Neural progenitor cell (in vitro differentiated cells): ENCODE data around the gene TMEM108. TPM values are rescaled to one million over a fixed set of nuclear protein-coding genes. Genes with fewer than 3 reads are reported as not detected.

Source experiments
- DNase-seq: peaks from one replicate; pipeline ENCODE4 v3.0.0-alpha.2; 2016; ENCODE audit warnings: low spot score
- H2AFZ ChIP-seq: fragments of 200-600 bp; sonication (generic); replicated peaks from 2 replicates; pipeline ENCODE4 v1.6.1; 2016; ENCODE audit warnings: antibody characterized with exemption
- H3F3A ChIP-seq: fragments of 200-600 bp; sonication (generic); 2 replicates; pipeline ENCODE4 v1.6.1; 2016; ENCODE audit warnings: antibody characterized with exemption, low read depth
- H3K27ac ChIP-seq: fragments of 200-600 bp; sonication (generic); 2 replicates; pipeline ENCODE4 v1.5.1; 2016; ENCODE audit warnings: mild to moderate bottlenecking
- H3K27me3 ChIP-seq: fragments of 200-600 bp; sonication (generic); 2 replicates; pipeline ENCODE4 v1.6.1; 2016; ENCODE audit warnings: mild to moderate bottlenecking, moderate library complexity
- H3K36me3 ChIP-seq: fragments of 200-600 bp; sonication (generic); 2 replicates; pipeline ENCODE4 v1.5.1; 2016
- H3K4me1 ChIP-seq: fragments of 200-600 bp; sonication (generic); 2 replicates; pipeline ENCODE4 v1.6.1; 2016; ENCODE audit warnings: mixed run types
- H3K4me2 ChIP-seq: fragments of 200-600 bp; sonication (generic); 2 replicates; pipeline ENCODE4 v1.6.1; 2016
- H3K4me3 ChIP-seq: fragments of 200-600 bp; sonication (generic); 2 replicates; pipeline ENCODE4 v1.5.1; 2016
- H3K79me2 ChIP-seq: fragments of 200-600 bp; sonication (generic); 2 replicates; pipeline ENCODE4 v1.6.1; 2016; ENCODE audit warnings: low read depth
- H3K9ac ChIP-seq: fragments of 200-600 bp; sonication (generic); 2 replicates; pipeline ENCODE4 v1.6.1; 2016
- H3K9me3 ChIP-seq: fragments of 200-600 bp; sonication (generic); 2 replicates; pipeline ENCODE4 v1.5.1; 2016; ENCODE audit warnings: low read depth
- H4K20me1 ChIP-seq: fragments of 200-600 bp; sonication (generic); 2 replicates; pipeline ENCODE4 v1.6.1; 2016; ENCODE audit warnings: low read depth
- H3K27ac Mint-ChIP-seq: 3 replicates; pipeline ENCODE4 v1.8.0; 2021; ENCODE audit warnings: mixed read lengths
- H3K27me3 Mint-ChIP-seq: 2 replicates; pipeline ENCODE4 v1.8.0; 2022; ENCODE audit warnings: low read depth, mild to moderate bottlenecking, inconsistent platforms, moderate library complexity, mixed read lengths; ENCODE audit not compliant: insufficient read depth
- H3K36me3 Mint-ChIP-seq: 3 replicates; pipeline ENCODE4 v1.8.0; 2021; ENCODE audit warnings: mixed read lengths
- H3K4me1 Mint-ChIP-seq: 3 replicates; pipeline ENCODE4 v1.8.0; 2021; ENCODE audit warnings: mixed read lengths
- H3K4me3 Mint-ChIP-seq: 3 replicates; pipeline ENCODE4 v1.8.0; 2021; ENCODE audit warnings: mild to moderate bottlenecking, moderate library complexity, mixed read lengths
- H3K9me3 Mint-ChIP-seq: 3 replicates; pipeline ENCODE4 v1.8.0; 2020; ENCODE audit warnings: mixed read lengths
- CTCF ChIP-seq: fragments of 200-600 bp; sonication (generic); IDR thresholded peaks from 2 replicates; pipeline ENCODE4 v1.5.1; 2017; ENCODE audit warnings: antibody characterized with exemption, mild to moderate bottlenecking
- EZH2 ChIP-seq: fragments of 200-600 bp; sonication (generic); IDR thresholded peaks from 2 replicates; pipeline ENCODE4 v1.6.1; 2017; ENCODE audit warnings: antibody characterized with exemption, mild to moderate bottlenecking, moderate library complexity
- EZH2phosphoT487 ChIP-seq: fragments of 200-600 bp; sonication (generic); IDR thresholded peaks from 2 replicates; pipeline ENCODE4 v1.6.1; 2017; ENCODE audit warnings: antibody characterized with exemption
- total RNA-seq: library from RNA; depleted of rRNA; stranded (reverse); fragments of >200 nt; gene quantifications from 2 replicates; pipeline ENCODE4 v1.2.3, GENCODE V29; 2015; ENCODE audit warnings: low replicate concordance

Gene TMEM108
- total RNA-seq, 1 donor from 2014 or later, result 4.8 TPM

- Histone ChIP-seq H3K4me3 (no peak overlapping the region), H3K79me2 (no peaks in the 10 kb centered on the region), H3F3A (no peaks in the 10 kb centered on the region), H3K4me2 (no peak overlapping the region), H3K9ac (no peak overlapping the region), H3K4me1 (peaks cover 14% of the 10 kb centered on the region), H4K20me1 (no peaks in the 10 kb centered on the region), H3K27ac (no peak overlapping the region), H3K36me3 (no peaks in the 10 kb centered on the region), H3K9me3 (no peaks in the 10 kb centered on the region), H2AFZ (no peak overlapping the region), H3K27me3 (no peaks in the 10 kb centered on the region)
- no peak for DNase-seq
- peaks cover 2% of the 10 kb centered on the region for H3K27me3 Mint-ChIP-seq
- TF ChIP-seq CTCF (no peak), EZH2phosphoT487 (no peak), EZH2 (no peak)
- H3K27ac Mint-ChIP-seq, result no peak overlapping the region
- H3K4me1 Mint-ChIP-seq, result peaks cover 2% of the 10 kb centered on the region
- no peak overlapping the region for H3K4me3 Mint-ChIP-seq
- H3K36me3 Mint-ChIP-seq, result no peaks in the 10 kb centered on the region
- H3K9me3 Mint-ChIP-seq, result no peaks in the 10 kb centered on the region
These were observed 124.6 kb downstream of the TMEM108 start for GRCh38 chr3:133162670-133163305.

GRCh38 chr3:133167340-133168024, 129.3 kb downstream of the TMEM108 start:
- H3K9me3 ChIP-seq, result no peaks in the 10 kb centered on the region
- H3F3A ChIP-seq, result no peaks in the 10 kb centered on the region
- H3K9ac ChIP-seq, result no peak overlapping the region
- no peaks in the 10 kb centered on the region for H3K79me2 ChIP-seq
- no peak for DNase-seq
- peaks cover 5% of the 10 kb centered on the region for H3K27me3 Mint-ChIP-seq
- no peak overlapping the region for H3K4me3 ChIP-seq
- no peaks in the 10 kb centered on the region for H3K36me3 ChIP-seq
- peaks cover 31% of the 10 kb centered on the region for H3K4me1 ChIP-seq
- peaks cover 2% of the 10 kb centered on the region for H3K4me1 Mint-ChIP-seq
- H3K27me3 ChIP-seq, result no peaks in the 10 kb centered on the region
- no peaks in the 10 kb centered on the region for H3K36me3 Mint-ChIP-seq
- H2AFZ ChIP-seq, result no peak overlapping the region
- no peak overlapping the region for H3K4me3 Mint-ChIP-seq
- no peak overlapping the region for H3K27ac ChIP-seq
- peaks cover 3% of the 10 kb centered on the region for H3K9me3 Mint-ChIP-seq
- no peak overlapping the region for H3K27ac Mint-ChIP-seq
- no peaks in the 10 kb centered on the region for H4K20me1 ChIP-seq
- H3K4me2 ChIP-seq, result no peak overlapping the region
- TF ChIP-seq CTCF, result no peak
- no peak for TF ChIP-seq EZH2
- TF ChIP-seq EZH2phosphoT487, result no peak

GRCh38 chr3:133168025-133168401, 129.8 kb downstream of the TMEM108 start:
- Mint-ChIP-seq H3K4me3 (no peak overlapping the region), H3K9me3 (peaks cover 3% of the 10 kb centered on the region), H3K27me3 (peaks cover 5% of the 10 kb centered on the region), H3K4me1 (no peaks in the 10 kb centered on the region), H3K27ac (no peak overlapping the region), H3K36me3 (no peaks in the 10 kb centered on the region)
- no peak overlapping the region for H3K27ac ChIP-seq
- no peak overlapping the region for H3K9ac ChIP-seq
- DNase-seq, result no peak
- H3K36me3 ChIP-seq, result no peaks in the 10 kb centered on the region
- no peak overlapping the region for H3K4me3 ChIP-seq
- no peaks in the 10 kb centered on the region for H3K79me2 ChIP-seq
- H3K27me3 ChIP-seq, result no peaks in the 10 kb centered on the region
- H3K9me3 ChIP-seq, result peaks cover 2% of the 10 kb centered on the region
- peaks cover 26% of the 10 kb centered on the region for H3K4me1 ChIP-seq
- no peak overlapping the region for H3K4me2 ChIP-seq
- no peak overlapping the region for H2AFZ ChIP-seq
- no peaks in the 10 kb centered on the region for H4K20me1 ChIP-seq
- no peaks in the 10 kb centered on the region for H3F3A ChIP-seq
- TF ChIP-seq CTCF, result peak; percentile 8
- no peak for TF ChIP-seq EZH2phosphoT487
- no peak for TF ChIP-seq EZH2
